NB4 (cell line): ENCODE measurements around the gene IFNA5.

Experiments
- DNase-seq: peaks from one replicate; pipeline ENCODE4 v3.0.0; 2010; ENCODE audit warnings: low read depth
- H3K4me3 ChIP-seq: one replicate; pipeline ENCODE4 v1.5.1; 2011; ENCODE audit warnings: mild to moderate bottlenecking, low read depth, low read length, moderate library complexity
- MYC ChIP-seq: IDR thresholded peaks from 2 replicates; pipeline ENCODE4 v1.6.1; 2011; ENCODE audit warnings: low read depth, low read length
- POLR2A ChIP-seq: IDR thresholded peaks from 2 replicates; pipeline ENCODE4 v1.6.1; 2011; ENCODE audit warnings: mild to moderate bottlenecking; ENCODE audit not compliant: insufficient read length; ENCODE audit errors: extremely low read depth
- TF ChIP-seq, protein P1 (sequence below): IDR thresholded peaks from one replicate; pipeline ENCODE4 v1.5.1; 2012; ENCODE audit warnings: low read depth, low read length
- TF ChIP-seq, protein P2 (sequence below): IDR thresholded peaks from 2 replicates; pipeline ENCODE4 v1.6.1; 2011; ENCODE audit warnings: low read depth, low read length

IFNA5 gene

GRCh38 chr9:21287280-21287679 lies 17.8 kb downstream of the IFNA5 start:
- TF ChIP-seq, protein P1, sequence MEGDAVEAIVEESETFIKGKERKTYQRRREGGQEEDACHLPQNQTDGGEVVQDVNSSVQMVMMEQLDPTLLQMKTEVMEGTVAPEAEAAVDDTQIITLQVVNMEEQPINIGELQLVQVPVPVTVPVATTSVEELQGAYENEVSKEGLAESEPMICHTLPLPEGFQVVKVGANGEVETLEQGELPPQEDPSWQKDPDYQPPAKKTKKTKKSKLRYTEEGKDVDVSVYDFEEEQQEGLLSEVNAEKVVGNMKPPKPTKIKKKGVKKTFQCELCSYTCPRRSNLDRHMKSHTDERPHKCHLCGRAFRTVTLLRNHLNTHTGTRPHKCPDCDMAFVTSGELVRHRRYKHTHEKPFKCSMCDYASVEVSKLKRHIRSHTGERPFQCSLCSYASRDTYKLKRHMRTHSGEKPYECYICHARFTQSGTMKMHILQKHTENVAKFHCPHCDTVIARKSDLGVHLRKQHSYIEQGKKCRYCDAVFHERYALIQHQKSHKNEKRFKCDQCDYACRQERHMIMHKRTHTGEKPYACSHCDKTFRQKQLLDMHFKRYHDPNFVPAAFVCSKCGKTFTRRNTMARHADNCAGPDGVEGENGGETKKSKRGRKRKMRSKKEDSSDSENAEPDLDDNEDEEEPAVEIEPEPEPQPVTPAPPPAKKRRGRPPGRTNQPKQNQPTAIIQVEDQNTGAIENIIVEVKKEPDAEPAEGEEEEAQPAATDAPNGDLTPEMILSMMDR, result no peak
- TF ChIP-seq POLR2A (no peak), MYC (no peak)
- TF ChIP-seq, protein P2, sequence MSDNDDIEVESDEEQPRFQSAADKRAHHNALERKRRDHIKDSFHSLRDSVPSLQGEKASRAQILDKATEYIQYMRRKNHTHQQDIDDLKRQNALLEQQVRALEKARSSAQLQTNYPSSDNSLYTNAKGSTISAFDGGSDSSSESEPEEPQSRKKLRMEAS, result no peak
- DNase-seq, result peak; percentile 29
- no peak overlapping the region for H3K4me3 ChIP-seq

GRCh38 chr9:21286659-21287058 lies 18.5 kb downstream of the IFNA5 start:
- DNase-seq, result peak; percentile 53
- TF ChIP-seq, protein P1, result no peak
- no peak for TF ChIP-seq MYC
- no peak for TF ChIP-seq POLR2A
- TF ChIP-seq, protein P2, result no peak
- H3K4me3 ChIP-seq, result no peak overlapping the region

DNA sequence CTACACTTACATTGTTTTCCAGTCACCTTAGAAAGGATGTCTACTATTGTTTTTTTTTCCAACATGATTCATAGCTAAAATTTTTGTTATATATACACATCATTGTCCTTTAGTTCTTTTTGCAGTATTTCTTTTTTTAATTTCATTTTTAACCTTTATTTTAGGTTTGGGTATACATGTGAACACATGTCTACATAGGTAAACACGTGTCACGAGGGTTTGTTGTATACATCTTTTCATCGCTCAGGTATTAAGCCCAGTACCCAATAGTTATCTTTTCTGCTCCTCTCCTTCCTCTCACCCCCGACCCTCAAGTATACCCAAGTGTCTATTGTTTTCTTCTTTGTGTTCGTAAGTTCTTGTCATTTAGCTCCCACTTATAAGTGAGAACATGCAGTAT lies 19.0 kb downstream of the IFNA5 start:
- no peak for DNase-seq

DNA sequence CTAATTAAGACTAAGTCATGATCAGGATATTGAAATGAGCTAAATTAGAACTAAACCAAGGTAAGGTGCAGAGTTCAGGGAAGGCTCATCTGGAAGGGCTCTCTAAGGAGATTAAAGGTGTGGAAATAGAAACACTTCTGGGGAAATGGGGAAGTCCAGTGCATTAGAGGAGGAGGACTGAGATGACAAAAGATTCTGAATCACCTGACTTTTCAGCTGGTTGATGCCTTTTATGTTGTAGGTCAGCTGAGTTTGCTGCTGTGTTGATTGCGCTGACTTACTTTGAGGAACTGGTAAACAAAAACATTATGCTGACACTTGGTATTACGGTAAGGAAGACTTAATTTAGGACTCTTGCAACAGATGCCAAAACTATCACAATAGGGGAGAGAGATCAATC lies 23.8 kb downstream of the IFNA5 start:
- no peak overlapping the region for H3K4me3 ChIP-seq
- DNase-seq, result no peak
- TF ChIP-seq POLR2A (no peak), MYC (no peak)
- TF ChIP-seq, protein P1, result no peak
- TF ChIP-seq, protein P2, result no peak

More for the DNA sequence above, 19.0 kb downstream of the IFNA5 start:
- no peak overlapping the region for H3K4me3 ChIP-seq
- TF ChIP-seq, protein P1, result no peak
- TF ChIP-seq POLR2A (no peak), MYC (no peak)
- TF ChIP-seq, protein P2, result no peak

DNA sequence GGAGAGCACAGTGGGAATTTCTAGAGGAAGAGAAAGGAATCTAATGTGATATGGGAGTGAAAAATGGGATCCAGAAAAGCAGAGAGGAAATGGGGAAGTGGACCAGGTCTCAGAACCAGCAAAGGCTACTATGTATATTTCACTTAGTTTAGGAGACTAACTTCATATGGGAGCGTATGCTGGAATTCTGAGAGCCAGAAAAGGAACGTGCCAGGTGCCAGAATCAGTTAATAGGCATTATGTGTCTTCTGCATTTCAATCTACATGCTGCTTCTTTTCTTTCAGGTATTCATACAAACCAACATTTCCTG lies 36.8 kb downstream of the IFNA5 start:
- no peak for DNase-seq
- TF ChIP-seq, protein P1, result no peak
- TF ChIP-seq POLR2A (no peak), MYC (no peak)
- TF ChIP-seq, protein P2, result no peak
- H3K4me3 ChIP-seq, result no peak overlapping the region
